Heart right ventricle (tissue), 16 donors: Measurements from ENCODE around the gene LAPTM4A. TPM values are rescaled to one million over a fixed set of nuclear protein-coding genes. Genes with fewer than 3 reads are reported as not detected.

Source experiments
- ATAC-seq, 8 donors: fragments of 200-7000 bp; cut with Tn5 transposase; one replicate each; pipeline ENCODE4 v1.9.1; 2020; ENCODE audit warnings: mild to moderate bottlenecking in 8 of 8, moderate library complexity in 8 of 8, moderate number of reproducible peaks in 1 of 8
- DNase-seq, 2 donors: peaks; one replicate each; pipeline ENCODE4 v3.0.0-alpha.2; 2020
- H3K27ac ChIP-seq, 10 donors: fragments of 200-600 bp; sonication (generic) in 2 of 10; one replicate each; pipeline versions ENCODE4 v1.5.0 to v1.8.0; 2020 to 2022; ENCODE audit warnings: mild to moderate bottlenecking in 3 of 10
- H3K27me3 ChIP-seq, 7 donors: fragments of 200-600 bp; one replicate each; pipeline ENCODE4 v1.8.0; 2021 to 2022; ENCODE audit warnings: mild to moderate bottlenecking in 2 of 7
- H3K36me3 ChIP-seq, 9 donors: fragments of 200-600 bp; sonication (generic) in 1 of 9; one replicate each; pipeline versions ENCODE4 v1.5.0 to v1.8.0; 2020 to 2022; ENCODE audit warnings: mild to moderate bottlenecking in 2 of 9
- H3K4me1 ChIP-seq, 9 donors: fragments of 200-600 bp; sonication (generic) in 1 of 9; one replicate each; pipeline versions ENCODE4 v1.5.0 to v1.8.0; 2020 to 2022; ENCODE audit warnings: mild to moderate bottlenecking in 4 of 9
- H3K4me3 ChIP-seq, 10 donors: fragments of 200-600 bp; sonication (generic) in 2 of 10; one replicate each; pipeline versions ENCODE4 v1.5.0 to v1.8.0; 2020 to 2022; ENCODE audit warnings: mild to moderate bottlenecking in 7 of 10, moderate library complexity in 2 of 10
- H3K9me3 ChIP-seq, 11 donors: fragments of 200-600 bp in 10 of 11; sonication (generic) in 2 of 11; one replicate each; pipeline versions ENCODE4 v1.5.0 to v1.8.0; 2013 to 2022; ENCODE audit warnings: mild to moderate bottlenecking in 2 of 11, control low read depth in 1 of 11, moderate library complexity in 1 of 11
- CTCF ChIP-seq, 9 donors: fragments of 200-600 bp; sonication (generic) in 2 of 9; IDR thresholded peaks; one replicate each; pipeline versions ENCODE4 v1.5.0 to v1.8.0; 2021 to 2022; ENCODE audit warnings: antibody characterized with exemption in 9 of 9, mild to moderate bottlenecking in 5 of 9, moderate library complexity in 1 of 9
- WGBS, 2 donors: extraction: QIAGEN DNeasy Blood & Tissue Kit; methylation state at CpG; one replicate each; pipeline ENCODE4 v1.1.7; 2013; ENCODE audit warnings: inconsistent platforms in 1 of 2; 5-methylcytosine and 5-hydroxymethylcytosine counted together
- intact Hi-C, 10 donors: fragments of 100-400 bp; cut with DNase I; formaldehyde crosslinking; loops; one replicate each; pipeline versions ENCODE4 v1.11.1 to v1.14.2; 2022
- polyA plus RNA-seq, 2 donors: library from polyadenylated mRNA; stranded (reverse); fragments of 200-250 nt; gene quantifications; one replicate each; pipeline ENCODE4 v1.2.3, GENCODE V29; 2013
- total RNA-seq, 10 donors: library from RNA; stranded (reverse); fragmentation: NEBNext Ultra II Directional in 3 of 10; extraction: Animal tissue kit (Norgen Biotek cat#: 25700) in 3 of 10; gene quantifications; one replicate each; pipeline versions ENCODE4 v1.2.1 to v1.2.4, GENCODE V29; 2021 to 2023
- donor health status: Arrhythmogenic right ventricular cardiomyopathy.
- donor health status: ischemic (EF 13 %, LVEDD 7.1; RV severe dilation, severe dysfunction).
- donor health status: healthy with polysubstance abuse.
- donor health status: DM: no; HTN: yes; CAD: no.
- donor health status: DM: no; HTN: no; CAD: no.
- donor health status: ischemic (EF 25% LVEDD 6.9; RV normal size, moderate dysfunction).
- donor health status: ischemic (EF 25% LVEDD 5.7; RV mildly dilated, moderate dysfunction).
- donor health status: healthy.
- donor health status: DM: yes; HTN: yes; CAD: no.
- donor health status: Ischemic cardiomyopathy.
- donor health status: ischemic (EF 35%, LVEDD 5.7; RV mildly dilated, moderate dysfunction).
- donor health status: nonischemic (EF 11% LVEDD 7.7; RV severe dilation, severe dysfunction).
- donor health status: DM: yes; HTN: yes; CAD: no.
- donor health status: PGD.
- donor health status: ischemic (EF 29% LVEDD 5.4; RV normal size, mild dysfunction).
- donor health status: nonischemic (EF 23%, LVEDD 6.1; RV moderate dilation, normal function).

Gene LAPTM4A
- total and polyA plus RNA-seq, 12 donors: 83.3 to 325 (median 183) TPM

- intact Hi-C loops: no loop called here
- no peak overlapping the region for H3K4me3 ChIP-seq
- peaks cover 0 to 6% (median 4%) of the 10 kb centered on the region in 11 donors for H3K9me3 ChIP-seq
- H3K36me3 ChIP-seq: peaks cover 0 to 100% (median 55%) of the 10 kb centered on the region in 9 donors
- peak overlapping the region in 9 of 10 donors; percentile 17 to 72 (median 64) for H3K27ac ChIP-seq
- ATAC-seq (no peak), DNase-seq (no peak)
- 49 to 50% methylated on average over 2 of the region's 2 CpGs for WGBS, 2 donors
- peaks cover 0 to 52% (median 25%) of the 10 kb centered on the region in 9 donors for H3K4me1 ChIP-seq
- no peaks in the 10 kb centered on the region for H3K27me3 ChIP-seq
- TF ChIP-seq CTCF (IDR thresholded peaks at IDR 0.05): no peak
Measured at GRCh38 chr2:20034821-20035220, 16.6 kb downstream of the LAPTM4A start.

GRCh38 chr2:20034218-20034617 is 17.2 kb downstream of the LAPTM4A start:
- ATAC-seq: peak; percentile 61 to 94 (median 82)
- no peak overlapping the region for H3K4me3 ChIP-seq
- peaks cover 0 to 52% (median 25%) of the 10 kb centered on the region in 9 donors for H3K4me1 ChIP-seq
- intact Hi-C loops: no loop called here
- no peak for TF ChIP-seq CTCF (IDR thresholded peaks at IDR 0.05)
- H3K27ac ChIP-seq: peak overlapping the region in 9 of 10 donors; percentile 17 to 72 (median 64)
- peaks cover 0 to 12% (median 7%) of the 10 kb centered on the region in 11 donors for H3K9me3 ChIP-seq
- peaks cover 0 to 100% (median 50%) of the 10 kb centered on the region in 9 donors for H3K36me3 ChIP-seq
- H3K27me3 ChIP-seq: no peaks in the 10 kb centered on the region
- DNase-seq: no peak
- WGBS, 2 donors: 44 to 60% methylated on average over 4 of the region's 4 CpGs

GRCh38 chr2:20033322-20033721 is 18.1 kb downstream of the LAPTM4A start:
- no peak for TF ChIP-seq CTCF (IDR thresholded peaks at IDR 0.05)
- intact Hi-C loops: no loop called here
- DNase-seq: no peak
- H3K27me3 ChIP-seq: no peaks in the 10 kb centered on the region
- 57 to 64% methylated on average over 3 of the region's 3 CpGs for WGBS, 2 donors
- peak overlapping the region in 7 of 10 donors; percentile 17 to 68 (median 64) for H3K27ac ChIP-seq
- peaks cover 0 to 19% (median 7%) of the 10 kb centered on the region in 11 donors for H3K9me3 ChIP-seq
- H3K4me1 ChIP-seq: peaks cover 0 to 45% (median 25%) of the 10 kb centered on the region in 9 donors
- H3K4me3 ChIP-seq: no peak overlapping the region
- peak in 6 of 8 donors; percentile 44 to 67 (median 61) for ATAC-seq
- H3K36me3 ChIP-seq: peaks cover 0 to 100% (median 58%) of the 10 kb centered on the region in 9 donors

- Histone ChIP-seq H3K9me3 (peaks cover 0 to 22% (median 7%) of the 10 kb centered on the region in 11 donors), H3K27me3 (no peaks in the 10 kb centered on the region), H3K4me3 (no peak overlapping the region), H3K36me3 (peaks cover 0 to 83% (median 48%) of the 10 kb centered on the region in 9 donors), H3K27ac (no peak overlapping the region), H3K4me1 (peaks cover 0 to 32% (median 17%) of the 10 kb centered on the region in 9 donors)
- TF ChIP-seq CTCF (IDR thresholded peaks at IDR 0.05): no peak
- intact Hi-C loops: no loop called here
- no peak for ATAC-seq
- 94 to 95% methylated on average over 6 of the region's 6 CpGs for WGBS, 2 donors
- DNase-seq: no peak
Measured at GRCh38 chr2:20030224-20030623, 21.2 kb downstream of the LAPTM4A start.
